Gastrocnemius medialis (tissue), 4 donors: Measurements from ENCODE around the gene EDC3.

ENCODE experiments used
- CTCF ChIP-seq, 5 experiments: fragments of 450-650 bp in 3 of 5; fragments of 200-600 bp in 2 of 5; sonication (generic) in 2 of 5; IDR thresholded peaks in 4 of 5; conservative IDR thresholded peaks in 1 of 5; 1 replicate in 4 of 5; 2 replicates in 1 of 5; pipeline ENCODE4 v1.5.1; 2016 to 2019; ENCODE audit warnings: antibody characterized with exemption in 5 of 5, mild to moderate bottlenecking in 3 of 5, moderate library complexity in 3 of 5
- POLR2A ChIP-seq, 2 donors: fragments of 450-650 bp; IDR thresholded peaks; one replicate each; pipeline ENCODE4 v1.6.1; 2017; ENCODE audit warnings: antibody characterized with exemption in 2 of 2, mild to moderate bottlenecking in 2 of 2, moderate library complexity in 2 of 2

- TF ChIP-seq POLR2A (IDR thresholded peaks at IDR 0.05) (no peak), CTCF (IDR thresholded peaks at IDR 0.05 in 4 of 5, conservative IDR thresholded peaks at IDR 0.05 in 1 of 5) (no peak)
These were observed 91.8 kb downstream of the EDC3 start for GRCh38 chr15:74603789-74604705.
